ELF-1 (cell line): ENCODE data around the gene PRSS57.
A peak's percentile ranks its signal among the peaks of the same experiment; 100 is the strongest.
"Not testable (repeated sequence)": the region's sequence is repeated elsewhere in the genome, so short reads cannot be mapped to it uniquely, and the experiment has no call there.

Source experiments
- DNase-seq: peaks from one replicate; pipeline ENCODE4 v3.0.0-alpha.2; 2016; ENCODE audit warnings: low read depth, low spot score

PRSS57 gene

GRCh38 chr19:723247-723646 is 28.0 kb upstream of the PRSS57 start:
- no peak for DNase-seq

GRCh38 chr19:722553-723101 is 27.4 kb upstream of the PRSS57 start:
- DNase-seq = no peak

- no peak for DNase-seq
Measured at GRCh38 chr19:720345-721160, 25.3 kb upstream of the PRSS57 start.

GRCh38 chr19:719636-720344 is 24.5 kb upstream of the PRSS57 start:
- no peak for DNase-seq

DNA sequence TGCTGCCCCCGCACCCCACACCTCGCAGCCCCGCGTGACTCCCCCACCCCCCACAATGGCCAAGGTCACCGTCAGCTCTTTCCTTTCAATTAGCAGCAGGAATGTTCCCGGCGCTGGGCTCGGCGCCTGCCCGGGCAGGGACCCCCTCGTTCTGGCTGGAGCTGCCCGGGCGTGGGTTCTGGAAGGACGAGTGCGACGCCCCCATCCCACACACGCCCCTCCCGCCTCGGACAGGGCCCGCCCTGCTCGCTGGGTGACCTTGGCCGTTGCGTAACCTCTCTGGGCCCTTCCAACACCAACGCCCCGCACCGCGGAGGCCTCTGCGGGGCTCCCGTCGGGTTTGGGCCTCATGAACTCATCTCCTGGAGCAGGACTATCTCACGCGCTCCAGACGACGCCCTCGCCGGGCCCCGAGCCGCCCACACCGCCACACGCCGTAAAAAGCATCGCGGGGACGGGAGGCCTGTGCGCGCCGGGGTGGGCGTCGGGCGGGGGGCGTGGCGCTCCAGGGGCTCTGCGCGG is 23.8 kb upstream of the PRSS57 start:
- no peak for DNase-seq

GRCh38 chr19:718251-718951 is 23.1 kb upstream of the PRSS57 start:
- DNase-seq = peak; percentile 41

GRCh38 chr19:715347-715746 is 20.1 kb upstream of the PRSS57 start:
- DNase-seq = no peak

DNA sequence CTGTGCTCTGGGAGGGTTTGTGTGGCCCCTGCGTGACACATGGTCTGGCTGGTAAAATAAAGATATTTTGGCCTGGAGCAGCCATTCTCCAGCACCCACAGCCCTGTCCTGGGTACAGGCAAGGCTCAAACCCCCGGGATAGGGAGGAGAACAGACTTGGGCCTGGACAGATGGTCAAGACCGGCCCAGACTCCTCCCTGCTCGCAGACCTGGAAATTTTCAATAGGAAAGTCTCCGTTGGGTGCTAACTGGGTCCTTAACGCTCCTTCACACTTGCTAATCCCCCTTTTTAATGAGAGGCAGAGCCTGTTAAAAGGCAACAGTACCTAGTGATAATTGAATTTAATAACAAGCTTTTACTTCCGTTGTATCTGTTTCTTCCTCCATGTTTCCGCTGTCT is 16.0 kb upstream of the PRSS57 start:
- no peak for DNase-seq

DNA sequence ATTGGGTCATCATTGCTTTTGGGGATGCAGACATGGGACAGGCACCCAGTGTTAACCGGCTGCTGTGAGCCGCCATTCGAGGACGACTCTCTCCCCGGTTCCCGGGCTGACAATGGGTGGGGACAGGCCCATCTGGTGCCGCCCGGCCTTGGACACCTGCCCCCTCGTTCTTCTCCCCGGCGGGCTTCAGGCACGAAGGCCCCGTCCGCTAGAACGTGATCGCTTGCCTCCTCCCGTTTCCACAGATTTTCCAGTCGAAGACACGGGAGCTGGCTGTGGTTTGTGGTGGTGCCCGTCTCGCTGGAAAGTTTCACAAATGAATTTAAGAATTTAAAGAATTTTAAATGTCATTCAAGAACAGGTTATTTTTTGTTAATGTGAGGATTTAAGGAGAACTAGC is 15.5 kb upstream of the PRSS57 start:
- no peak for DNase-seq

DNA sequence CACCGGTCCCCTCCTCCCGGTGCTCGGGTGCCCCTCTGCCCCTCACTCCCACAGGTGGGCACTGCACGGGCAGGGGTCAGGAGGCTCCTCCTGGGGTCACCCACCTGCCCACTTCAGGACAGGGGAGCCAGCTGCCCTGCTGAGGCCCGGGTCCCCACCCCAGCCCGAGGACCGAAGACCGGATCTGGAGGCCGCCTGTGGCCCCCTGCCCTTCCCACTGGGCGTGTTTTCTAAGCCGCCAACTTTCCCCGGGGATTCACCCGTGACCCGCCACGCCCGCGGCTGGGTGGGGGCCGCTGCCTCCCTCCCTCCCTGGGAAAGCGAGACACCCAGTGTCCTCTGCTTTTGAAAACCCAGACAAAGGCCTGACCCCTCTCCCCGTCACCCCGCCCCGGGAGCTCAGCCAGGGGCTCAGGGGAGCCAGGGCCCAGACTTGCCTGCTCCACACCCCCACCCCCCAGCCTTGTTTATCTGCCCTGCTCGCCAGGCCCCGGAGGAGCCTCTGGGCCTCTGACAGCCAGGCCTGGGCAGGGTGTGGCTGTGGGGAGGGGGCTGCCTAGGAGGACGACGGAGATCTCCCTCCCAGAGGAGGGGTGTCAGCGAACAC is 14.8 kb upstream of the PRSS57 start:
- no peak for DNase-seq

- DNase-seq = no peak
Measured at GRCh38 chr19:709196-709964, 14.1 kb upstream of the PRSS57 start.

GRCh38 chr19:708154-709143 is 13.2 kb upstream of the PRSS57 start, which contains the start of gene PALM:
Gene PALM (plus strand): TSS chr19:708935. CDS start chr19:709147, 212 bp downstream.
- peak; percentile 41 for DNase-seq

DNA sequence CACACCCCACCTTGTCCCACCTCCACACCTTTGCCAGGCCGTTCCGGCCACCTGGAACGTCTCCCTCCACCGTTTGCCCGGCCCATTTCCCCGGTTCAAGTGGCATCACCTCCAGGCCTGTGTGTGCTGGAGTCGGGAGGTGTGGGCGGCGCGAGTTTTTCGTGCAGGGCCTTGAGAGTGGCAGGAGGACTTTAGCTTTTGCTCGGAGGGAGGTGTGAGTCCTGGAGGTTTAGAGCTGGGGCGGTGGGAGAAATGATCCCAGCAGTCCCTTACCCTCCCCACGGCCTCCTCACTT is 9.1 kb upstream of the PRSS57 start:
- DNase-seq = no peak

DNA sequence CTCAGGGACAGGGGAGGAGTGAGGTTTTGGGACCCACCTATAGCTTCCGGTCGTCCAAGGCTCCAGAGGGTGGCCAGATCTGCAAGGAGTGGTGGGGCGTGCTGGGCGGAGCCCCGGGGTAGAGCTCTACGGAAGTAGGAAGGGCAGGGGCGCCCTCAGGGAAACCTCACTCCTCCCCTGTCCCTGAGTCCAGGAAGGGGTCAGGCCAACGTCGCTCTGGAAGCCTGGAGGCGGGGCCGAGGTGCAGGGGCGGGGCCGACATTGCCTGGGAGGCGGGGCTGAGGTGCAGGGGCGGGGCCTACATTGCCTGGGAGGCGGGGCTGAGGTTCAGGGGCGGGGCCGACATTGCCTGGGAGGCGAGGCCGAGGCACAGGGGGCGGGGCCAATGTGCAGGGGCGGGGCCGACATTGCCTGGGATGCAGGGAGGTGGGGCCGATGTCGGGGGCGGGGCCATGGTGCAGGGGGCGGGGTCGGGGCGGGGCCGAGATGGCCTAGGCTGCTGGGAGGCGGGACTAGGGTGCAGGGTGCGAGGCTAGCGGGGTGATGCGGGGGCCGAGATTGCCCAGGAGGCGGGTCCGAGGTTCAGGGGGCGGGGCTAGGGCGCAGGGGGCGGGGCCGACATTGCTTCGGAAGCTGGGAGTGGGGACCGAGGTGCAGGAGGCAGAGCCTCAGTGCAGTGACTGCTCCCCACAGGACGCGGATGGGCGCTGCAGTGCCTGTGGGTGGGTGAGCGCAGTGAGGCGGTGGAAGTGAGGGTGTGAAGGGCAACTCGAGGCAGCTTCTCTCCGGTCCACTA is 8.6 kb upstream of the PRSS57 start:
- peak; percentile 79 for DNase-seq

- DNase-seq = no peak
Measured at GRCh38 chr19:703329-703650, 8.0 kb upstream of the PRSS57 start.

DNA sequence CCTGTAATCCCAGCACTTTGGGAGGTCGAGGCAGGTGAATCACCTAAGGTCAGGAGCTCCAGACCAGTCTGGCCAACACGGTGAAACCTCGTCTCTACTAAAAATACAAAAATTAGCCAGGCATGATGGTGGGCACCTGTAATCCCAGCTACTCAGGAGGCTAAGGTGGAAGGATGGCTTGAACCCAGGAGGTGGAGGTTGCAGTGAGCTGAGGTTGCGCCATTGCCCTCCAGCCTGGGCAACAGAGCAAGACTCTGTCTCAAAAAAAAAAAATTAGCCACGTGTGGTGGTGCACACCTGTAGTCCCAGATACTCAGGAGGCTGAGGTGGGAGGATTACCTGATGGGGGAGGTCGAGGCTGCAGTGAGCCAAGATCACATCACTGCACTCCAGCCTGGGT is 7.6 kb upstream of the PRSS57 start:
- DNase-seq = not testable (repeated sequence)

- peak; percentile 62 for DNase-seq
Measured at GRCh38 chr19:699885-700284, 4.6 kb upstream of the PRSS57 start.

DNA sequence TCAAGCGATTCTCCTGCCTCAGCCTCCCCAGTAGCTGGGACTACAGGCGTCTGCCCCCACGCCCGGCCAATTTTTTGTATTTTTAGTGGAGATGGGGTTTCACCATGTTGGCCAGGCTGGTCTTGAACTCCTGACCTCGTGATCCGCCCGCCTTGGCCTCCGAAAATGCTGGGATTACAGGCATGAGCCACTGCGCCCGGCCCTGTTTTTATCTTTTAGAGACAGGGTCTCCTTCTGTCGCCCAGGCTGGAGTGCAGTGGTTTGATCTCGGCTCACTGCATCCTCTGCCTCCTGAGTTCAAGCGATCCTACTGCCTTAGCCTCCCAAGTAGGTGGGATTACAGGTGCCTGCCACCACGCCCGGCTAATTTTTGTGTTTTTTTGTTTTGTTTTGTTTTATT is 3.3 kb upstream of the PRSS57 start:
- not testable (repeated sequence) for DNase-seq
